DMS153 treated with DMSO at 0.1 percent for 48 hours (cell line): ENCODE measurements around the gene MYBPC2.
"Not testable (repeated sequence)": the region's sequence is repeated elsewhere in the genome, so short reads cannot be mapped to it uniquely, and the experiment has no call there.

Source experiments
- DNase-seq: peaks from one replicate; lab custom pipeline; 2025; ENCODE audit not compliant: unreplicated experiment; lab: John Stamatoyannopoulos, UW

Gene MYBPC2

GRCh38 chr19:50457300-50457699, 24.6 kb downstream of the MYBPC2 start:
- DNase-seq: no peak

DNA sequence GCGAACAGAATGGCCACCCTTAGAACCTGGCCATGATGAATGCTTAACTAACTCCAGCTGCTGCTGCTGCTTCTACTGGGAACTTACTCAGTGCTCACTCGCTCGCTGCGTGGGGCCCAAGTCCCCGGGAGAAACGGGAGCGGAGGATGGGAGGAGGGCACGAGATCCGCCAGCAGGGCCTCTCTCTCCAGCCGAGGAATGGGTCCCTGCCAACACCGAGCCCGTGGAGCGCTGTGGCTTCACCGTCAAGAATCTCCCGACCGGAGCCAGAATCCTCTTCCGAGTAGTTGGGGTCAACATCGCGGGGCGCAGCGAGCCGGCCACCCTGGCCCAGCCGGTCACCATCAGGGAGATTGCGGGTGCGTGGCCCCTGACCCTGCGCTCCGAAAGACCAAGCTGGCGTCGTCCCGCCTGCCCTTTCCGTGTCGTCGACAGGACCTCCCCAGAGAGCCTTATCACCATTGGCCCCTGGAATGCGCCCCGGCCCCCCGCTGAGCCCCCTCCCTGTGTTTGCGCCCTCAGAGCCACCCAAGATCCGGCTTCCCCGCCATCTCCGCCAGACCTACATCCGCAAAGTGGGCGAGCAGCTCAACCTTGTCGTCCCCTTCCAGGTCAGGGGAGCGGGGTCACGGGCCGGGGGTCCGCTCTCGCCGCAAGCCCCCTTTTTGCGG, 25.8 kb downstream of the MYBPC2 start:
- DNase-seq: no peak

- DNase-seq: no peak
Measured at GRCh38 chr19:50459067-50459456, 26.4 kb downstream of the MYBPC2 start.

GRCh38 chr19:50459638-50460037, 26.9 kb downstream of the MYBPC2 start:
- no peak for DNase-seq

- no peak for DNase-seq
Measured at GRCh38 chr19:50460161-50460765, 27.6 kb downstream of the MYBPC2 start.

GRCh38 chr19:50461066-50461875, 28.6 kb downstream of the MYBPC2 start:
- DNase-seq: peak; percentile 50

- no peak for DNase-seq
Measured at GRCh38 chr19:50462970-50463369, 30.3 kb downstream of the MYBPC2 start.

DNA sequence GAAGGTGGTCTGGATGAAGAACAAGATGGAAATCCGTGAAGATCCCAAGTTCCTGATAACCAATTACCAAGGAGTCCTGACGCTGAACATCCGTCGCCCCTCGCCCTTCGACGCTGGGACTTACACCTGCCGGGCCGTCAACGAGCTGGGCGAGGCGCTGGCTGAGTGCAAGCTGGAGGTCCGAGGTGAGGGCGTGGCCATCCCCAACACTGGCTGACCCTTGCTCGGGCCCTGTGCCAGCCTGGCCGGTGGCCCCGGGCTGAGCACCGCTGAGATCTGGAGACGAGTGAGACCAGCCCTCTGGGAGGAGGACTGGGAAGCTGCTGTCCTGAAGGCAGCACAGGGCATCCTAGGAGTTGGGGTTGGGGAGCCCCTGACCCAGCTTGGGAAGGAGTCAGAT, 31.7 kb downstream of the MYBPC2 start:
- DNase-seq: no peak

DNA sequence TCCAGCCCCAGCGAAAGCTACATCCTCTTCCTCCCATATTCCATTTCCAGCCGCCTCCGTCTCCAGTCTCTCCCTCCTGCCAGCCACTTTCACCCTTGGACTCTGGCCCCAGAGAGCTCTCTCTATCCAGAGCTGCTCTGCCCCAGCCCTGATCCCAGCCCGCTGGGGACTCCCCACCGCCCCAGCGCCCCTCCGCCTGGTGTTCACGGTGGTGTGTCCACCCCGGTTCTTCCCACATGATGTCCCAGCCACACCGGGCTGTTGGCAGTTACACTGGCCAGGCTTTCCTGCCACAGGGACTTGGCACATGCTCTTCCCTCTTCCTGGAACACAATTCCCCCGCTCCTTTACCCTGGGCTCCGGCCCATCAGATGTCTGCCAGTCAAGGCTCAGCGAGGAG, 32.3 kb downstream of the MYBPC2 start:
- no peak for DNase-seq

DNA sequence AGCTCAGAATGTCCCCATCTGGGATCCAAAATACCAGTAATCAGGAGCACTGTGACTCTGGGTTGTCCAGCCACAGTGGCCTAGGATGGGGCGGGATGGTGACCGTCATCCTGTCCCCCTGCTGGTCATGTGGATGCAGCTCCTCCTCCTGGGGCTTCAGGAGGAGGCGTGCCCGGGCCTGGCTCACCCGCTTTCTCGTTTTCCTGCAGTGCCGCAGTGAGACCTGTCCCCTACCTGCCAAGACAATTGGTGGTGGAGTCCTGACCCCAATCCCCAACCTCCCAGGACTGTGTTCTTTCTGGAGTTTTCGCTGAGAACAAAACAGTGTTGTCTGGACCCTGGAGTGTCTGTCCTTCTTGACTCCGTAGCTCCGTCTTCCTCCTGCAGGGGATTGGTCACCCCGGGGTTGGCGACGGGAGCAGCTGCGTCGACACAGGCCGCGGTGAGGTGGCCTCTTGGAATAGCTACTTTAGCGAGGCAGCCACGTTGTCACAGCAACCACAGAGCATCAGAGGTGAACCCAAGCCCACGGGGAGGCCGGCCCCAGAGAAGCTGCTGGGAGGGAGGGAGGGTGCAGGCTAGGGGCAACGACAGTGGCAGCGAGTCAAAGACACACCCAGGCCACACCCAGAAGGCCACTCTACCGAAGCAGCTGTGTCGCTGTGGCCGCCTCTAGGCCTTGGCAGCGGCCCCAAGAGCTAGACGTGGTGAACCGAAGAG, 33.5 kb downstream of the MYBPC2 start:
- peak; percentile 44 for DNase-seq

- DNase-seq: no peak
Measured at GRCh38 chr19:50466706-50467039, 34.0 kb downstream of the MYBPC2 start.

GRCh38 chr19:50467566-50467965, 34.9 kb downstream of the MYBPC2 start:
- DNase-seq: no peak

GRCh38 chr19:50468818-50469217, 36.1 kb downstream of the MYBPC2 start:
- no peak for DNase-seq

DNA sequence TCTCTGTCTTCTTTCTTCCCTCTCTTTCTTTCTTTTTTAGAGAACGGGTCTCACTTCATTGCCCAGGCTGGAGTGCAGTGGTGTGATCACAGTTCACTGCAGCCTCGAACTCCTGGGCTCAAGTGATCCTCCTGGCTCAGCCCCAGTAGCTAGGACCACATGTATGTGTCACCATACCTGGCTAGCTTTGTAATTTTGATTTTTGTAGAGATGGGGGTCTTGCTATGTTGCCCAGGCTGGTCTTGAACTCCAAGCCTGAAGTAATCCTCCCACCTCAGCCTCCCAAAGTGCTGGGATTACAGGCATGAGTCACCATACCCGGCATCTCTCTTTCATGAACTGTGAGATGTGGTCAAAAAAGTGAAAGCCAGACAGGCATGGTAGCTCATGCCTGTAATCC, 40.6 kb downstream of the MYBPC2 start:
- DNase-seq: not testable (repeated sequence)

- DNase-seq: no peak
Measured at GRCh38 chr19:50475101-50475568, 42.4 kb downstream of the MYBPC2 start.

- DNase-seq: no peak
Measured at GRCh38 chr19:50475736-50476223, 43.1 kb downstream of the MYBPC2 start.

GRCh38 chr19:50476224-50476906, 43.7 kb downstream of the MYBPC2 start, which contains the start of the genes EMC10 and GARIN5A:
TSS of gene EMC10 (plus strand) at chr19:50476507. CDS start at chr19:50476545, 38 bp downstream.
TSS of gene GARIN5A (minus strand) at chr19:50476848. CDS start at chr19:50476388, 460 bp downstream.
- peak; percentile 94 for DNase-seq

DNA sequence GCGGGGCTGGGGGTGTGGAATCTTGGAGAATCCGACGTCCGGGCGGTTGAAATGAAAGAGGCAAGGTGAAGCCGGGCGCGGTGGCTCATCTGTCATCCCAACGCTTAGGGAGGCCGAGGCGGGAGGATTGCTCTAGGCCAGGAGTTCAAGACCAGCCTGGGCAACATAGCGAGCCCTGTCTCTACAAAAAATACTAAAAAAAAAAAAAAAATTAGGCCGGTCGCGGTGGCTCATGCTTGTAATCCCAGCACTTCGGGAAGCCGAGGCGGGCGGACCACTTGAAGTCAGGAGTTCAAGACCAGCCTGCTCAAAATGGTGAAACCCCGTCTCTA, 44.2 kb downstream of the MYBPC2 start:
- no peak for DNase-seq

- DNase-seq: no peak
Measured at GRCh38 chr19:50477751-50478515, 45.2 kb downstream of the MYBPC2 start.
